ENCODE measurements around the gene GOLGA6L10. TPM values are rescaled to one million over a fixed set of nuclear protein-coding genes. Genes with fewer than 3 reads are reported as not detected.
A peak's percentile ranks its signal among the peaks of the same experiment; 100 is the strongest.
"Not testable (repeated sequence)": the region's sequence is repeated elsewhere in the genome, so short reads cannot be mapped to it uniquely, and the experiment has no call there.

Gene GOLGA6L10, protein sequence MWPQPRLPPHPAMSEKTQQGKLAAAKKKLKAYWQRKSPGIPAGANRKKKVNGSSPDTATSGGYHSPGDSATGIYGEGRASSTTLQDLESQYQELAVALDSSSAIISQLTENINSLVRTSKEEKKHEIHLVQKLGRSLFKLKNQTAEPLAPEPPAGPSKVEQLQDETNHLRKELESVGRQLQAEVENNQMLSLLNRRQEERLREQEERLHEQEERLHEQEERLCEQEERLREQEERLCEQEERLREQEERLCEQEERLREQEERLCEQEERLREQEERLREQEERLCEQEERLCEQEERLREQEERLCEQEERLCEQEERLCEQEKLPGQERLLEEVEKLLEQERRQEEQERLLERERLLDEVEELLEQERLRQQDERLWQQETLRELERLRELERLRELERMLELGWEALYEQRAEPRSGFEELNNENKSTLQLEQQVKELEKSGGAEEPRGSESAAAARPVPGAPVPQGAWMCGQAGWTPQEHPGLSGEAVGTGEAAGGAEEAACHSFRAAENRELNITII
- under 0.01 and 0.28 TPM in 2 replicates for total RNA-seq (2012; rRNA removed)
- 0.62 and 0.79 TPM in 2 replicates for polyA plus RNA-seq (2012; rRNA removed)
- polyA plus RNA-seq (2012; cell fraction: cytosol; rRNA removed), result 0.06 and 0.11 TPM in 2 replicates
- 4.7 and 8.7 TPM in 2 replicates for polyA plus RNA-seq (2012; cell fraction: nucleus; rRNA removed; ENCODE audit: low replicate concordance)
- Bru-seq, nascent RNA, result percentile 43 among the genes with signal in this experiment
- BruChase-seq, experiment 1, labeled RNA remaining after a 6-hour chase, result percentile 43 among the genes with signal in this experiment
- percentile 45 among the genes with signal in this experiment for BruChase-seq, experiment 2, labeled RNA remaining after a 2-hour chase
- long read RNA-seq, result 0 reads

DNA sequence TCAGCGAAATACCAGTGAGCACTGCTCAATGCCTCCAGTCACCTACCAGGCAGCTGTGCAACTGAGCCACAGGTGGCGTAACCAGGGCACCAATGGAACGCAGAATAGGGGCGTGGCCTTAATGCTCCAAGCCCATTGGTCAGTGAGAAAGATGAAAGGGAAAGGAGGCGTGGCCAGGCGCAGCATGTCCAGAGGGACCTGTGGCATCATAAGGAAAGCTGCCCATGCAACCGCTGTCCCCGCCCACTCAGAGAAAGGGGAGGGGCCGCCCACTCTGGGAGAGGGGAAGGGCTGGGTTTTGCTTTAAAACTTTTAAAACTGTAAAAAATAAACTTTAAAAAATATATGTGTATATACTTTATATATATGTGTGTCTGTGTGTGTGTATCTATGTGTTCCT is at the start of gene GOLGA6L10:
TSS of gene GOLGA6L10 (minus strand) at position 101 of the 400 bp plus-strand sequence. CDS start at position 1, 100 bp downstream.
- in situ Hi-C loops (cut with MboI; ENCODE audit: low sequenced_read_pairs); H3K14ac ChIP-seq (replicated peaks; ENCODE audit: low read depth, low read length); H3K4me3 ChIP-seq (ENCODE audit: insufficient read depth, low read depth, low read length); H2AFZ ChIP-seq (replicated peaks; ENCODE audit: low read length, poor library complexity); H3K9ac ChIP-seq (ENCODE audit: low read depth, low read length); H4K5ac ChIP-seq (ENCODE audit: low read depth, low read length); H2BK120ac ChIP-seq (ENCODE audit: low read depth, low read length); H3K4ac ChIP-seq (ENCODE audit: low read depth, low read length); DNase-seq; H3K23ac ChIP-seq (ENCODE audit: low read depth, low read length); H3K27me3 ChIP-seq (ENCODE audit: control insufficient read depth, insufficient read depth, low read length); H3K4me2 ChIP-seq (ENCODE audit: low read depth, low read length); H3K9me3 ChIP-seq (ENCODE audit: control insufficient read depth, insufficient read depth, low read length); H2BK15ac ChIP-seq (ENCODE audit: low read depth, low read length); H4K91ac ChIP-seq (ENCODE audit: insufficient read depth, low read depth, low read length); H4K8ac ChIP-seq (ENCODE audit: low read depth in 2 of 2, low read length in 2 of 2); H3K9me1 ChIP-seq (ENCODE audit: insufficient read depth, low read length); H4K20me1 ChIP-seq (ENCODE audit: insufficient read depth, low read length); H3K56ac ChIP-seq (ENCODE audit: extremely low read depth, insufficient read depth, low read length); H3K18ac ChIP-seq (ENCODE audit: low read depth, low read length); H3K4me1 ChIP-seq (ENCODE audit: control insufficient read depth, insufficient read depth, low read length); dilution Hi-C loops (cut with HindIII; ENCODE audit: low sequenced_read_pairs, unreplicated experiment); H2BK5ac ChIP-seq (ENCODE audit: low read depth, low read length, poor library complexity, severe bottlenecking); intact Hi-C loops (cut with micrococcal nuclease); H3K27ac ChIP-seq (ENCODE audit: insufficient read depth, low read length); H2AK5ac ChIP-seq (ENCODE audit: low read depth, low read length); POLR2A ChIA-PET (ENCODE audit: unreplicated experiment); H2BK20ac ChIP-seq (ENCODE audit: low read depth, low read length); H3K79me1 ChIP-seq (ENCODE audit: low read depth in 1 of 2, low read length in 2 of 2); H3K36me3 ChIP-seq (ENCODE audit: control insufficient read depth, insufficient read depth, low read length); H2AK9ac ChIP-seq (replicated peaks; ENCODE audit: low read depth, low read length, poor library complexity); ATAC-seq (ENCODE audit: low read depth); BruUV-seq (replicated peaks); CTCF ChIA-PET: not testable (repeated sequence)
- no CpG with 5 or more reads among the region's 9 CpGs for WGBS, 2 experiments (ENCODE audit: extremely low coverage in 2 of 2, insufficient read length in 1 of 2)
